ENCODE measurements around the gene DISP3.

DISP3 gene

GRCh38 chr1:11492235-11492634, 13.3 kb downstream of the DISP3 start:
- no peak for ATAC-seq (ENCODE audit: low read depth)
- no peak for TF ChIP-seq CTCF (IDR thresholded peaks at IDR 0.05; ENCODE audit: poor library complexity, severe bottlenecking)
- peaks cover 4% of the 10 kb centered on the region for H3K27me3 ChIP-seq (ENCODE audit: insufficient read depth, poor library complexity, severe bottlenecking)

GRCh38 chr1:11493972-11494655, 15.2 kb downstream of the DISP3 start:
- Histone ChIP-seq H3K27me3 (ENCODE audit: insufficient read depth, poor library complexity, severe bottlenecking) (peaks cover 4% of the 10 kb centered on the region), H3K4me1 (ENCODE audit: insufficient read depth, poor library complexity, severe bottlenecking) (no peaks in the 10 kb centered on the region), H3K9me3 (ENCODE audit: severe bottlenecking) (no peaks in the 10 kb centered on the region), H3K36me3 (ENCODE audit: low read depth) (no peaks in the 10 kb centered on the region), H3K27ac (ENCODE audit: poor library complexity, severe bottlenecking) (no peak overlapping the region), H3K4me3 (ENCODE audit: severe bottlenecking) (no peak overlapping the region)
- DNase-seq (ENCODE audit: low spot score): no peak
- TF ChIP-seq CTCF (IDR thresholded peaks at IDR 0.05; ENCODE audit: poor library complexity, severe bottlenecking): no peak
- no peak for ATAC-seq (ENCODE audit: low read depth)

More at GRCh38 chr1:11492235-11492634, 13.3 kb downstream of the DISP3 start:
- H3K9me3 ChIP-seq (ENCODE audit: severe bottlenecking): no peaks in the 10 kb centered on the region
- no peak overlapping the region for H3K4me3 ChIP-seq (ENCODE audit: severe bottlenecking)
- H3K36me3 ChIP-seq (ENCODE audit: low read depth): no peaks in the 10 kb centered on the region
- H3K4me1 ChIP-seq (ENCODE audit: insufficient read depth, poor library complexity, severe bottlenecking): no peaks in the 10 kb centered on the region
- H3K27ac ChIP-seq (ENCODE audit: poor library complexity, severe bottlenecking): no peak overlapping the region
- no peak for DNase-seq (ENCODE audit: low spot score)

GRCh38 chr1:11494771-11495170, 15.8 kb downstream of the DISP3 start:
- H3K27ac ChIP-seq (ENCODE audit: poor library complexity, severe bottlenecking): no peak overlapping the region
- no peaks in the 10 kb centered on the region for H3K36me3 ChIP-seq (ENCODE audit: low read depth)
- H3K9me3 ChIP-seq (ENCODE audit: severe bottlenecking): no peaks in the 10 kb centered on the region
- H3K27me3 ChIP-seq (ENCODE audit: insufficient read depth, poor library complexity, severe bottlenecking): peaks cover under 1% of the 10 kb centered on the region
- no peak for TF ChIP-seq CTCF (IDR thresholded peaks at IDR 0.05; ENCODE audit: poor library complexity, severe bottlenecking)
- DNase-seq (ENCODE audit: low spot score): no peak
- no peak for ATAC-seq (ENCODE audit: low read depth)
- H3K4me1 ChIP-seq (ENCODE audit: insufficient read depth, poor library complexity, severe bottlenecking): no peaks in the 10 kb centered on the region
- H3K4me3 ChIP-seq (ENCODE audit: severe bottlenecking): no peak overlapping the region

- DNase-seq (ENCODE audit: low spot score) (no peak), ATAC-seq (ENCODE audit: low read depth) (no peak)
- Histone ChIP-seq H3K36me3 (ENCODE audit: low read depth) (no peaks in the 10 kb centered on the region), H3K27ac (ENCODE audit: poor library complexity, severe bottlenecking) (no peak overlapping the region), H3K4me1 (ENCODE audit: insufficient read depth, poor library complexity, severe bottlenecking) (no peaks in the 10 kb centered on the region), H3K27me3 (ENCODE audit: insufficient read depth, poor library complexity, severe bottlenecking) (no peaks in the 10 kb centered on the region), H3K9me3 (ENCODE audit: severe bottlenecking) (no peaks in the 10 kb centered on the region), H3K4me3 (ENCODE audit: severe bottlenecking) (no peak overlapping the region)
- TF ChIP-seq CTCF (IDR thresholded peaks at IDR 0.05; ENCODE audit: poor library complexity, severe bottlenecking): no peak
Measured at GRCh38 chr1:11495579-11495978, 16.6 kb downstream of the DISP3 start.

GRCh38 chr1:11496551-11497080, 17.7 kb downstream of the DISP3 start:
- Histone ChIP-seq H3K4me3 (ENCODE audit: severe bottlenecking) (no peak overlapping the region), H3K27me3 (ENCODE audit: insufficient read depth, poor library complexity, severe bottlenecking) (no peaks in the 10 kb centered on the region), H3K27ac (ENCODE audit: poor library complexity, severe bottlenecking) (no peak overlapping the region), H3K36me3 (ENCODE audit: low read depth) (no peaks in the 10 kb centered on the region), H3K9me3 (ENCODE audit: severe bottlenecking) (no peaks in the 10 kb centered on the region), H3K4me1 (ENCODE audit: insufficient read depth, poor library complexity, severe bottlenecking) (no peaks in the 10 kb centered on the region)
- DNase-seq (ENCODE audit: low spot score): no peak
- no peak for ATAC-seq (ENCODE audit: low read depth)
- no peak for TF ChIP-seq CTCF (IDR thresholded peaks at IDR 0.05; ENCODE audit: poor library complexity, severe bottlenecking)
